ENCODE measurements around the gene TMEM132C. TPM values are rescaled to one million over a fixed set of nuclear protein-coding genes. Genes with fewer than 3 reads are reported as not detected.

Gene TMEM132C
- total RNA-seq, 1 experiment from 2014 or later = not detected

- TF ChIP-seq STAT6 (CRISPR knock-in tag; conservative IDR thresholded peaks at IDR 0.05; ENCODE audit: low read depth) (no peak), PREB (CRISPR knock-in tag; IDR thresholded peaks at IDR 0.05; ENCODE audit: borderline replicate concordance) (no peak), ARID4B (CRISPR knock-in tag; IDR thresholded peaks at IDR 0.05; ENCODE audit: borderline replicate concordance) (no peak), AFF4 (CRISPR knock-in tag; IDR thresholded peaks at IDR 0.05; ENCODE audit: borderline replicate concordance) (no peak), CBFB (CRISPR knock-in tag; IDR thresholded peaks at IDR 0.05; ENCODE audit: low read depth) (no peak), ZNF416 (CRISPR knock-in tag; IDR thresholded peaks at IDR 0.05) (no peak), TEAD1 (CRISPR knock-in tag; IDR thresholded peaks at IDR 0.05) (no peak)
These were observed 114.6 kb downstream of the TMEM132C start (continued) for GRCh38 chr12:128381541-128381940.

GRCh38 chr12:128381946-128382345 lies 115.0 kb downstream of the TMEM132C start:
- Mint-ChIP-seq H3K36me3 (peaks cover 75% of the 10 kb centered on the region), H3K27me3 (ENCODE audit: low read depth) (peaks cover 26% of the 10 kb centered on the region), H3K4me3 (no peak overlapping the region), H3K4me1 (no peaks in the 10 kb centered on the region), H3K9me3 (peaks cover 85% of the 10 kb centered on the region), H3K27ac (no peak overlapping the region)
- TF ChIP-seq SOX15 (CRISPR knock-in tag; IDR thresholded peaks at IDR 0.05) (no peak), JAZF1 (CRISPR knock-in tag; IDR thresholded peaks at IDR 0.05) (no peak), NFYB (CRISPR knock-in tag; conservative IDR thresholded peaks at IDR 0.05; ENCODE audit: low read depth) (no peak), ZNF317 (CRISPR knock-in tag; IDR thresholded peaks at IDR 0.05; ENCODE audit: borderline replicate concordance, low read depth) (no peak), NR2C2 (CRISPR knock-in tag; IDR thresholded peaks at IDR 0.05) (no peak)
- DNase-seq (ENCODE audit: low spot score) = no peak
- no peak for ATAC-seq
- POLR2A ChIA-PET = no interaction called here
- CTCF ChIA-PET = no interaction called here

Measured in WTC11 (cell line).